ENCODE data around the gene FRY.

The FRY gene

GRCh38 chr13:32211813-32212212, 180.2 kb downstream of the FRY start:
- DNase-seq, result no peak

GRCh38 chr13:32212421-32212820, 180.8 kb downstream of the FRY start:
- DNase-seq, result no peak

GRCh38 chr13:32213626-32214025, 182.1 kb downstream of the FRY start:
- DNase-seq, result no peak

GRCh38 chr13:32214071-32214470, 182.5 kb downstream of the FRY start:
- no peak for DNase-seq

GRCh38 chr13:32216281-32216680, 184.7 kb downstream of the FRY start:
- no peak for DNase-seq

- no peak for DNase-seq
These were observed 190.6 kb downstream of the FRY start for GRCh38 chr13:32222046-32222676.

- DNase-seq, result no peak
These were observed 193.3 kb downstream of the FRY start for GRCh38 chr13:32224916-32225315.

GRCh38 chr13:32225481-32225931, 193.9 kb downstream of the FRY start:
- DNase-seq, result no peak

GRCh38 chr13:32228330-32229041, 196.9 kb downstream of the FRY start:
- peak in 1 of 56 donors; percentile 8 for DNase-seq

- DNase-seq, result no peak
These were observed 197.9 kb downstream of the FRY start for GRCh38 chr13:32229443-32229842.

- DNase-seq, result no peak
These were observed 200.7 kb downstream of the FRY start for GRCh38 chr13:32232263-32232662.

- DNase-seq, result no peak
These were observed 201.5 kb downstream of the FRY start for GRCh38 chr13:32233062-32233461.

- no peak for DNase-seq
These were observed 203.3 kb downstream of the FRY start for GRCh38 chr13:32234914-32235313.

GRCh38 chr13:32237681-32238080, 206.1 kb downstream of the FRY start:
- no peak for DNase-seq

GRCh38 chr13:32243695-32244094, 212.1 kb downstream of the FRY start:
- DNase-seq, result no peak

- no peak for DNase-seq
These were observed 214.0 kb downstream of the FRY start for GRCh38 chr13:32245555-32245954.

GRCh38 chr13:32246468-32246867, 214.9 kb downstream of the FRY start:
- DNase-seq, result peak in 7 of 56 donors; percentile 5 to 28 (median 13)

GRCh38 chr13:32247887-32248286, 216.3 kb downstream of the FRY start:
- DNase-seq, result no peak

- no peak for DNase-seq
These were observed 217.2 kb downstream of the FRY start for GRCh38 chr13:32248801-32249200.

GRCh38 chr13:32252812-32253438, 221.4 kb downstream of the FRY start:
- DNase-seq, result no peak

GRCh38 chr13:32253911-32254399, 222.4 kb downstream of the FRY start:
- no peak for DNase-seq

GRCh38 chr13:32254416-32254815, 222.8 kb downstream of the FRY start:
- no peak for DNase-seq

Measured in nucleus accumbens (tissue), 56 donors.